A673 (cell line): Measurements from ENCODE around the gene CDCA4.

Experiments
- CTCF ChIP-seq: fragments of 300-800, 200-600 bp; sonication (generic); conservative IDR thresholded peaks from 2 replicates; pipeline ENCODE4 v1.5.1; 2017; ENCODE audit warnings: low read depth, mild to moderate bottlenecking, antibody characterized with exemption, low read length, moderate library complexity, mixed read lengths
- EZH2 ChIP-seq: fragments of 200-600 bp; sonication (generic); IDR thresholded peaks from 2 replicates; pipeline ENCODE4 v1.6.1; 2017; ENCODE audit warnings: borderline replicate concordance, low read depth, mild to moderate bottlenecking, mixed read lengths, antibody characterized with exemption, low read length; ENCODE audit not compliant: poor library complexity, severe bottlenecking

GRCh38 chr14:105068818-105069217, 47.9 kb upstream of the CDCA4 start:
- TF ChIP-seq CTCF (no peak), EZH2 (no peak)
